NT2/D1 (cell line): Measurements from ENCODE around the gene SLC7A7.
A peak's percentile ranks its signal among the peaks of the same experiment; 100 is the strongest.

Source experiments
- DNase-seq: peaks from one replicate; pipeline ENCODE4 v3.0.0-alpha.2; 2011; ENCODE audit warnings: low read depth, low spot score
- H3K27me3 ChIP-seq: 2 replicates; pipeline ENCODE4 v1.6.0; 2011; ENCODE audit warnings: mild to moderate bottlenecking; ENCODE audit not compliant: insufficient read length, insufficient read depth
- H3K36me3 ChIP-seq: 2 replicates; pipeline ENCODE4 v1.6.1; 2011; ENCODE audit warnings: mild to moderate bottlenecking, low read length, mixed read lengths; ENCODE audit not compliant: insufficient read depth, insufficient read length
- H3K4me1 ChIP-seq: 2 replicates; pipeline ENCODE4 v1.5.1; 2011; ENCODE audit not compliant: insufficient read depth, insufficient read length
- H3K4me3 ChIP-seq: 2 replicates; pipeline ENCODE4 v1.5.1; 2011; ENCODE audit warnings: low read depth; ENCODE audit not compliant: insufficient read length
- H3K9ac ChIP-seq: 2 replicates; pipeline ENCODE4 v1.6.0; 2011; ENCODE audit warnings: low read depth; ENCODE audit not compliant: insufficient read length
- H3K9me3 ChIP-seq: 2 replicates; pipeline ENCODE4 v1.5.1; 2011; ENCODE audit warnings: mild to moderate bottlenecking, low read length; ENCODE audit not compliant: insufficient read depth
- SUZ12 ChIP-seq: IDR thresholded peaks from 2 replicates; pipeline ENCODE4 v1.6.1; 2011; ENCODE audit not compliant: insufficient read length, insufficient read depth; ENCODE audit errors: extremely low read depth
- YY1 ChIP-seq: IDR thresholded peaks from 2 replicates; pipeline ENCODE4 v1.6.1; 2011; ENCODE audit not compliant: insufficient read length, insufficient read depth
- ZNF274 ChIP-seq: IDR thresholded peaks from 2 replicates; pipeline ENCODE4 v1.6.1; 2011; ENCODE audit warnings: mild to moderate bottlenecking, low read depth, low read length

SLC7A7 gene

DNA sequence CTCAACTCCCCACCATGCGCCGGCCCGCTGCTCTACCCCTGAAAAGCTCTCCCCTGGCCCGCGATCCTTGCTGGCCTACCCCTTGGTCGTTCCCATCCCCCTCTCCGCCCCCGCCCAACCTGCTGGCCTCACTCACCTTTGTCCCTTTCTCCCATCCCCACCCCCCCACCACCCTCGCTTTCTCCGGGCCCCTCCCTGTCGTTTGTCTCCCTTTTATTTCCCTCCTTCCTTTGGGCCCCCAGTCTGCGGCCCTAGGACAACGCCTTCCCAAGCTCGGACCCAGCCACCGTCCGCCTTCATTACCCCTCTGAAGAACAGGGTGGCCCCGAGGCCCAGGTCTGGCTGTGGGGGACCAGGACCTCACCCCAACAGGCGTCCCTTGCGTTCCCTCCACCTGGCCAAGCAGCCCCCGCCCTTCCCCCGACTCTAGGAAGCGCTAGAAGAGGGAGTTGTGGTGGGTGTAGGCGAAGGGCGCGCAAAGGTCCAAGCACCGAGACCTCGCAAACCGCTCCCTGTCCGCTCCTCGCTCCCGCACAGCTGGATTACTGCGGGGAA lies 6.9 kb upstream of the SLC7A7 start:
- H3K4me3 ChIP-seq: peak overlapping the region; percentile 55
- H3K4me1 ChIP-seq: peaks cover 10% of the 10 kb centered on the region
- peak overlapping the region; percentile 83 for H3K9ac ChIP-seq
- H3K36me3 ChIP-seq: no peaks in the 10 kb centered on the region
- no peak for DNase-seq
- no peaks in the 10 kb centered on the region for H3K27me3 ChIP-seq
- no peak for TF ChIP-seq ZNF274
- no peak for TF ChIP-seq SUZ12
- no peak for TF ChIP-seq YY1
- no peaks in the 10 kb centered on the region for H3K9me3 ChIP-seq

- H3K9me3 ChIP-seq: no peaks in the 10 kb centered on the region
- peaks cover 10% of the 10 kb centered on the region for H3K4me1 ChIP-seq
- no peak for DNase-seq
- TF ChIP-seq SUZ12: no peak
- TF ChIP-seq YY1: no peak
- TF ChIP-seq ZNF274: no peak
- no peaks in the 10 kb centered on the region for H3K27me3 ChIP-seq
- H3K9ac ChIP-seq: peak overlapping the region; percentile 76
- H3K36me3 ChIP-seq: no peaks in the 10 kb centered on the region
- H3K4me3 ChIP-seq: peak overlapping the region; percentile 55
Observed at GRCh38 chr14:22821193-22822015, 6.2 kb upstream of the SLC7A7 start.

- Histone ChIP-seq H3K4me1 (peaks cover 10% of the 10 kb centered on the region), H3K36me3 (no peaks in the 10 kb centered on the region), H3K9me3 (no peaks in the 10 kb centered on the region), H3K27me3 (no peaks in the 10 kb centered on the region), H3K4me3 (no peak overlapping the region), H3K9ac (no peak overlapping the region)
- TF ChIP-seq YY1: no peak
- no peak for TF ChIP-seq ZNF274
- no peak for TF ChIP-seq SUZ12
- DNase-seq: no peak
Observed at GRCh38 chr14:22820731-22821130, 5.5 kb upstream of the SLC7A7 start.

GRCh38 chr14:22819151-22819988 lies 4.1 kb upstream of the SLC7A7 start:
- no peak overlapping the region for H3K4me3 ChIP-seq

DNA sequence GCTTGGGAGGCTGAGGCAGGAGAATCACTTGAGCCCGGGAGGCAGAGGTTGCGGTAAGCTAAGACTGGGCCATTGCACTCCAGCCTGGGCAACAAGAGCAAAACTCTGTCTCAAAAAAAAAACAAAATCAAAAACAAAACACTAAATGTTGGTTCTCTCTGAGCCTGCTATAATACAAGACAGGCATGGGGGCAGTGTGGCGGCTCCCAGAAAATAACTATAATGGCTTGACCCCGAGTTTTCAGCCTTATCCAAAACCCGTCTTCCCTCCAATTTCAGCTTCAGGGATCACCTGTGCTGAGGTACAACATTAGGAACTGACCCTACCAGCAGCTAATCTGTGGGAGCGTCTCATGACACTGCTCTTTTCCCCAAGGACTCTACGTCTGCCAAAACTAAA lies 862 bp downstream of the SLC7A7 start:
- H3K36me3 ChIP-seq: peaks cover 5% of the 10 kb centered on the region
- H3K9me3 ChIP-seq: no peaks in the 10 kb centered on the region
- no peak for DNase-seq
- peak overlapping the region; percentile 67 for H3K9ac ChIP-seq
- H3K27me3 ChIP-seq: no peaks in the 10 kb centered on the region
- TF ChIP-seq YY1: no peak
- no peak for TF ChIP-seq SUZ12
- no peak for TF ChIP-seq ZNF274
- no peak overlapping the region for H3K4me3 ChIP-seq
- H3K4me1 ChIP-seq: peaks cover 16% of the 10 kb centered on the region

More at GRCh38 chr14:22819151-22819988, 4.1 kb upstream of the SLC7A7 start:
- Histone ChIP-seq H3K36me3 (no peaks in the 10 kb centered on the region), H3K27me3 (no peaks in the 10 kb centered on the region), H3K4me1 (peaks cover 20% of the 10 kb centered on the region), H3K9me3 (no peaks in the 10 kb centered on the region), H3K9ac (no peak overlapping the region)
- TF ChIP-seq ZNF274 (no peak), SUZ12 (no peak), YY1 (no peak)
- DNase-seq: no peak

DNA sequence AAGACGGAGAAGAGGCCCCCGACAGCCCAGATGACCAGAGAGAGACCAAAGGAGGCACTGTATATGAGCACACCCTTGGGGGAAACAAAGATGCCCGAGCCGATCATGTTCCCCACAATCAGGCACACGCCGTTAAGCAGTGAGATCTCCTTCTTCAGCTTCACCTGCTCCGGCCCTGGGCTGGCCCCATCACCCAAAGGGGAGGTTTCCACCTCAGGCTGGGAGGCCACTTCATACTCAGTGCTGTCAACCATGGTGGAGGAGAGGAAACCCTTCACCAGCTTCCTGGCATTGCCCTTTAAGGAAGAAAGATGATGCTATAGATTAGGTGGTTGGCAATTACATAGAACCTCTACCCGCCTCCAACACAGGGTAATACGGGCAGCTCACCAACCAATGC lies 2.1 kb downstream of the SLC7A7 start:
- DNase-seq: no peak
- H3K27me3 ChIP-seq: no peaks in the 10 kb centered on the region
- H3K9ac ChIP-seq: no peak overlapping the region
- H3K36me3 ChIP-seq: peaks cover 5% of the 10 kb centered on the region
- no peaks in the 10 kb centered on the region for H3K9me3 ChIP-seq
- TF ChIP-seq YY1 (no peak), SUZ12 (no peak)
- no peak overlapping the region for H3K4me3 ChIP-seq
- peaks cover 11% of the 10 kb centered on the region for H3K4me1 ChIP-seq

DNA sequence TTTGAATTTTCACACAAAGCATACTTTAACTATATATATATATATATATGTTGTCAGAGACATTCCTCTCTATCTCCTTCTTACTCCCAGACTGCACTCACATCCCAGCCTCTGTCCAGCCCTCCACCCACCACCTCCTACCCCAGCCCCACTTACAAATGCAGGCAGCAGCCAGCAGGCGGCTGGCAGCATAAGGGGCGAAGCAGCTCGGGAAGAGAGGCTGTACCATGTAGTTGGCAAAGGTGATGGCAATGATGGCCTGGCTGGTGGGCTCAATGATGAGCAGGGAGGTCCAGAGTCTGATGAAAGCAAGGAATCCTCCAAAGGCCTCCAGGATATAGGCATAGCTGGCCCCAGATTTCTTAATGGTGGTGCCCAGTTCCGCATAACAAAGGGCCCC lies 2.5 kb downstream of the SLC7A7 start:
- no peak for TF ChIP-seq YY1
- TF ChIP-seq SUZ12: no peak
- DNase-seq: no peak
- Histone ChIP-seq H3K9me3 (no peaks in the 10 kb centered on the region), H3K27me3 (no peaks in the 10 kb centered on the region), H3K9ac (no peak overlapping the region), H3K36me3 (peaks cover 5% of the 10 kb centered on the region), H3K4me3 (no peak overlapping the region), H3K4me1 (peaks cover 11% of the 10 kb centered on the region)
